ENCODE results near the gene FBXL15.

Gene FBXL15

GRCh38 chr10:102435133-102435497 lies 14.5 kb downstream of the FBXL15 start:
- Histone ChIP-seq H3K36me3 (ENCODE audit: control insufficient read depth, insufficient read depth, low read length, severe bottlenecking) (peaks cover 3% of the 10 kb centered on the region), H3K4me3 (ENCODE audit: low read length) (peak overlapping the region; percentile 42), H3K9ac (ENCODE audit: low read length) (peak overlapping the region; percentile 43), H3K4me1 (ENCODE audit: control insufficient read depth, insufficient read depth, low read length) (peaks cover 26% of the 10 kb centered on the region), H3K27me3 (replicated peaks; ENCODE audit: control insufficient read depth, insufficient read depth, low read length) (no peaks in the 10 kb centered on the region), H3K9me3 (ENCODE audit: control insufficient read depth, low read length) (no peaks in the 10 kb centered on the region)
- DNase-seq (ENCODE audit: low read depth), result no peak

- H3K27me3 ChIP-seq (replicated peaks; ENCODE audit: control insufficient read depth, insufficient read depth, low read length), result no peaks in the 10 kb centered on the region
- no peaks in the 10 kb centered on the region for H3K9me3 ChIP-seq (ENCODE audit: control insufficient read depth, low read length)
- H3K9ac ChIP-seq (ENCODE audit: low read length), result peak overlapping the region; percentile 49
- peak; percentile 44 for DNase-seq (ENCODE audit: low read depth)
- H3K4me1 ChIP-seq (ENCODE audit: control insufficient read depth, insufficient read depth, low read length), result peaks cover 26% of the 10 kb centered on the region
- peaks cover 2% of the 10 kb centered on the region for H3K36me3 ChIP-seq (ENCODE audit: control insufficient read depth, insufficient read depth, low read length, severe bottlenecking)
- peak overlapping the region; percentile 62 for H3K4me3 ChIP-seq (ENCODE audit: low read length)
Observed at GRCh38 chr10:102435529-102436233, 15.0 kb downstream of the FBXL15 start.

GRCh38 chr10:102436312-102436711 lies 15.7 kb downstream of the FBXL15 start:
- H3K27me3 ChIP-seq (replicated peaks; ENCODE audit: control insufficient read depth, insufficient read depth, low read length), result no peaks in the 10 kb centered on the region
- no peak for DNase-seq (ENCODE audit: low read depth)
- H3K4me1 ChIP-seq (ENCODE audit: control insufficient read depth, insufficient read depth, low read length), result peaks cover 24% of the 10 kb centered on the region
- H3K9ac ChIP-seq (ENCODE audit: low read length), result no peak overlapping the region
- no peaks in the 10 kb centered on the region for H3K9me3 ChIP-seq (ENCODE audit: control insufficient read depth, low read length)
- no peaks in the 10 kb centered on the region for H3K36me3 ChIP-seq (ENCODE audit: control insufficient read depth, insufficient read depth, low read length, severe bottlenecking)
- no peak overlapping the region for H3K4me3 ChIP-seq (ENCODE audit: low read length)

GRCh38 chr10:102437515-102437914 lies 16.9 kb downstream of the FBXL15 start:
- peaks cover 16% of the 10 kb centered on the region for H3K4me1 ChIP-seq (ENCODE audit: control insufficient read depth, insufficient read depth, low read length)
- no peak for DNase-seq (ENCODE audit: low read depth)
- H3K27me3 ChIP-seq (replicated peaks; ENCODE audit: control insufficient read depth, insufficient read depth, low read length), result no peaks in the 10 kb centered on the region

GRCh38 chr10:102438374-102438773 lies 17.7 kb downstream of the FBXL15 start:
- Histone ChIP-seq H3K9me3 (ENCODE audit: control insufficient read depth, low read length) (no peaks in the 10 kb centered on the region), H3K9ac (ENCODE audit: low read length) (no peak overlapping the region), H3K36me3 (ENCODE audit: control insufficient read depth, insufficient read depth, low read length, severe bottlenecking) (no peaks in the 10 kb centered on the region), H3K27me3 (replicated peaks; ENCODE audit: control insufficient read depth, insufficient read depth, low read length) (no peaks in the 10 kb centered on the region), H3K4me3 (ENCODE audit: low read length) (no peak overlapping the region), H3K4me1 (ENCODE audit: control insufficient read depth, insufficient read depth, low read length) (peaks cover 16% of the 10 kb centered on the region)
- no peak for DNase-seq (ENCODE audit: low read depth)

More at GRCh38 chr10:102437515-102437914, 16.9 kb downstream of the FBXL15 start:
- Histone ChIP-seq H3K4me3 (ENCODE audit: low read length) (no peak overlapping the region), H3K36me3 (ENCODE audit: control insufficient read depth, insufficient read depth, low read length, severe bottlenecking) (no peaks in the 10 kb centered on the region), H3K9ac (ENCODE audit: low read length) (no peak overlapping the region), H3K9me3 (ENCODE audit: control insufficient read depth, low read length) (no peaks in the 10 kb centered on the region)

GRCh38 chr10:102444851-102445250 lies 24.2 kb downstream of the FBXL15 start:
- Histone ChIP-seq H3K9ac (ENCODE audit: low read length) (no peak overlapping the region), H3K27me3 (replicated peaks; ENCODE audit: control insufficient read depth, insufficient read depth, low read length) (no peaks in the 10 kb centered on the region), H3K9me3 (ENCODE audit: control insufficient read depth, low read length) (no peaks in the 10 kb centered on the region), H3K36me3 (ENCODE audit: control insufficient read depth, insufficient read depth, low read length, severe bottlenecking) (no peaks in the 10 kb centered on the region), H3K4me1 (ENCODE audit: control insufficient read depth, insufficient read depth, low read length) (peaks cover 4% of the 10 kb centered on the region), H3K4me3 (ENCODE audit: low read length) (no peak overlapping the region)
- no peak for DNase-seq (ENCODE audit: low read depth)

GRCh38 chr10:102449321-102450123 lies 28.9 kb downstream of the FBXL15 start:
- peak overlapping the region; percentile 93 for H3K4me3 ChIP-seq (ENCODE audit: low read length)
- H3K9ac ChIP-seq (ENCODE audit: low read length), result peak overlapping the region; percentile 89
- no peaks in the 10 kb centered on the region for H3K9me3 ChIP-seq (ENCODE audit: control insufficient read depth, low read length)
- H3K27me3 ChIP-seq (replicated peaks; ENCODE audit: control insufficient read depth, insufficient read depth, low read length), result no peaks in the 10 kb centered on the region
- peaks cover 25% of the 10 kb centered on the region for H3K4me1 ChIP-seq (ENCODE audit: control insufficient read depth, insufficient read depth, low read length)
- peak; percentile 31 for DNase-seq (ENCODE audit: low read depth)
- no peaks in the 10 kb centered on the region for H3K36me3 ChIP-seq (ENCODE audit: control insufficient read depth, insufficient read depth, low read length, severe bottlenecking)

- H3K4me3 ChIP-seq (ENCODE audit: low read length), result peak overlapping the region; percentile 93
Observed at GRCh38 chr10:102450124-102450373, 29.4 kb downstream of the FBXL15 start.

GRCh38 chr10:102450374-102451104 lies 29.9 kb downstream of the FBXL15 start:
- DNase-seq (ENCODE audit: low read depth), result peak; percentile 87
- H3K9me3 ChIP-seq (ENCODE audit: control insufficient read depth, low read length), result no peaks in the 10 kb centered on the region
- peak overlapping the region; percentile 93 for H3K4me3 ChIP-seq (ENCODE audit: low read length)
- peaks cover 26% of the 10 kb centered on the region for H3K4me1 ChIP-seq (ENCODE audit: control insufficient read depth, insufficient read depth, low read length)
- H3K9ac ChIP-seq (ENCODE audit: low read length), result peak overlapping the region; percentile 89
- H3K36me3 ChIP-seq (ENCODE audit: control insufficient read depth, insufficient read depth, low read length, severe bottlenecking), result no peaks in the 10 kb centered on the region
- no peaks in the 10 kb centered on the region for H3K27me3 ChIP-seq (replicated peaks; ENCODE audit: control insufficient read depth, insufficient read depth, low read length)

More at GRCh38 chr10:102450124-102450373, 29.4 kb downstream of the FBXL15 start:
- Histone ChIP-seq H3K27me3 (replicated peaks; ENCODE audit: control insufficient read depth, insufficient read depth, low read length) (no peaks in the 10 kb centered on the region), H3K36me3 (ENCODE audit: control insufficient read depth, insufficient read depth, low read length, severe bottlenecking) (no peaks in the 10 kb centered on the region), H3K9ac (ENCODE audit: low read length) (peak overlapping the region; percentile 89), H3K4me1 (ENCODE audit: control insufficient read depth, insufficient read depth, low read length) (peaks cover 25% of the 10 kb centered on the region), H3K9me3 (ENCODE audit: control insufficient read depth, low read length) (no peaks in the 10 kb centered on the region)
- DNase-seq (ENCODE audit: low read depth), result no peak

GRCh38 chr10:102451105-102451969 lies 30.7 kb downstream of the FBXL15 start, which contains the start of gene C10orf95:
Gene C10orf95, minus strand, starts transcription at chr10:102451543. Its CDS starts 450 bp downstream, at chr10:102451093.
- H3K27me3 ChIP-seq (replicated peaks; ENCODE audit: control insufficient read depth, insufficient read depth, low read length), result no peaks in the 10 kb centered on the region
- peak within 1 kb of the TSS; percentile 93 for H3K4me3 ChIP-seq (ENCODE audit: low read length)
- DNase-seq (ENCODE audit: low read depth), result peak; percentile 22
- H3K36me3 ChIP-seq (ENCODE audit: control insufficient read depth, insufficient read depth, low read length, severe bottlenecking), result no peaks in the 10 kb centered on the region
- peaks cover 34% of the 10 kb centered on the region for H3K4me1 ChIP-seq (ENCODE audit: control insufficient read depth, insufficient read depth, low read length)
- peak within 1 kb of the TSS; percentile 89 for H3K9ac ChIP-seq (ENCODE audit: low read length)
- H3K9me3 ChIP-seq (ENCODE audit: control insufficient read depth, low read length), result no peaks in the 10 kb centered on the region

All from adipocyte (in vitro differentiated cells).